Suppressor macrophage (primary cell): ENCODE data around the gene UBE4B.
"Not testable (repeated sequence)": the region's sequence is repeated elsewhere in the genome, so short reads cannot be mapped to it uniquely, and the experiment has no call there.

Source experiments
- DNase-seq, 4 experiments: peaks; one replicate each; pipeline ENCODE4 v3.0.0-alpha.2; 2020 to 2022

The UBE4B gene

GRCh38 chr1:10211805-10212410, 179.2 kb downstream of the UBE4B start:
- no peak for DNase-seq

- DNase-seq = no peak
These were observed 179.7 kb downstream of the UBE4B start for GRCh38 chr1:10212476-10212875.

- DNase-seq = no peak
These were observed 180.5 kb downstream of the UBE4B start for GRCh38 chr1:10213186-10213705.

- peak in 3 of 4 experiments; percentile 9 to 38 (median 24) for DNase-seq
These were observed 183.5 kb downstream of the UBE4B start for GRCh38 chr1:10216090-10216749.

- peak; percentile 44 to 82 (median 60) for DNase-seq
These were observed 185.1 kb downstream of the UBE4B start for GRCh38 chr1:10217748-10218441.

GRCh38 chr1:10220200-10220599, 187.4 kb downstream of the UBE4B start:
- no peak for DNase-seq

- DNase-seq = not testable (repeated sequence)
These were observed 187.9 kb downstream of the UBE4B start for GRCh38 chr1:10220657-10221056.

GRCh38 chr1:10225573-10225972, 192.8 kb downstream of the UBE4B start:
- no peak for DNase-seq

- no peak for DNase-seq
These were observed 195.8 kb downstream of the UBE4B start for GRCh38 chr1:10228528-10228927.

GRCh38 chr1:10229903-10230302, 197.1 kb downstream of the UBE4B start:
- DNase-seq = no peak
